H1 (cell line): ENCODE data around the gene PCSK4. TPM values are rescaled to one million over a fixed set of nuclear protein-coding genes. Genes with fewer than 3 reads are reported as not detected.

Source experiments
- BACH1 ChIP-seq: IDR thresholded peaks from 2 replicates; pipeline ENCODE4 v1.6.1; 2012; ENCODE audit warnings: low read length, improper control_type of control experiment
- CHD2 ChIP-seq: IDR thresholded peaks from 2 replicates; pipeline ENCODE4 v1.6.1; 2012; ENCODE audit warnings: low read length, improper control_type of control experiment
- EP300 ChIP-seq, 2 experiments: IDR thresholded peaks; 1 replicate in 1 of 2; 2 replicates in 1 of 2; pipeline ENCODE4 v1.6.1; 2011 to 2012; ENCODE audit warnings: low read depth in 2 of 2, low read length in 2 of 2, mild to moderate bottlenecking in 2 of 2, borderline replicate concordance in 1 of 2, inconsistent platforms in 1 of 2, moderate library complexity in 1 of 2
- GABPA ChIP-seq: IDR thresholded peaks from 2 replicates; pipeline ENCODE4 v1.6.1; 2011; ENCODE audit warnings: mild to moderate bottlenecking, low read length, moderate library complexity, borderline replicate concordance; ENCODE audit not compliant: insufficient read depth
- GTF2F1 ChIP-seq: IDR thresholded peaks from 2 replicates; pipeline ENCODE4 v1.6.1; 2012; ENCODE audit warnings: low read depth, low read length, improper control_type of control experiment, borderline replicate concordance
- JUN ChIP-seq: IDR thresholded peaks from 2 replicates; pipeline ENCODE4 v1.6.1; 2011; ENCODE audit warnings: low read depth, mild to moderate bottlenecking, improper control_type of control experiment, low read length
- NRF1 ChIP-seq: IDR thresholded peaks from 2 replicates; pipeline ENCODE4 v1.6.1; 2011; ENCODE audit warnings: mild to moderate bottlenecking, low read depth, low read length, improper control_type of control experiment
- SIX5 ChIP-seq: IDR thresholded peaks from 2 replicates; pipeline ENCODE4 v1.6.1; 2011; ENCODE audit warnings: mild to moderate bottlenecking, low read depth, low read length
- SP4 ChIP-seq: IDR thresholded peaks from 2 replicates; pipeline ENCODE4 v1.6.1; 2012; ENCODE audit warnings: low read length, inconsistent platforms
- SUZ12 ChIP-seq: fragments of 200-600 bp; sonication (generic); IDR thresholded peaks from 2 replicates; pipeline ENCODE4 v1.6.1; 2012; ENCODE audit warnings: mild to moderate bottlenecking, inconsistent platforms, low read length, moderate library complexity, mixed read lengths
- polyA plus RNA-seq, 7 experiments: library from polyadenylated mRNA; depleted of rRNA in 3 of 7; stranded (reverse) in 5 of 7; unstranded in 2 of 7; fragments of >200 nt in 5 of 7; fragments of 200-250 nt in 2 of 7; gene quantifications; 1 replicate in 5 of 7; 2 replicates in 1 of 7; 4 replicates in 1 of 7; pipeline versions ENCODE4 v1.2.1 to v1.2.3, GENCODE V29; 2011 to 2013; ENCODE audit warnings: missing spikeins in 2 of 7, mixed read lengths in 2 of 7
- total RNA-seq: library from RNA; stranded (reverse); fragmentation: NEBNext Ultra II Directional; extraction: Animal tissue kit (Norgen Biotek cat#: 25700); gene quantifications from 2 replicates; pipeline ENCODE4 v1.2.1, GENCODE V29; 2021

PCSK4 gene
- total and polyA plus RNA-seq, 2 of the 8 experiments (the other 6 are each of a cell fraction or from before 2014, with no cell fraction given), result 9.8 to 10.7 TPM

GRCh38 chr19:1489463-1490310 is 463 bp downstream of the PCSK4 start (continued):
- TF ChIP-seq SIX5 (no peak), CHD2 (no peak), NRF1 (no peak), GABPA (no peak), GTF2F1 (no peak), SUZ12 (no peak), JUN (no peak), BACH1 (no peak), SP4 (no peak), EP300 (IDR thresholded peaks at IDR 0.05; ENCODE audit: borderline replicate concordance in 1 of 2, low read depth in 2 of 2, low read length in 2 of 2) (no peak)
